HG03460 (cell line): ENCODE data around the gene MYOM1.
"Not testable (repeated sequence)": the region's sequence is repeated elsewhere in the genome, so short reads cannot be mapped to it uniquely, and the experiment has no call there.

ENCODE experiments used
- ATAC-seq: cut with Tn5 transposase; IDR thresholded peaks from one replicate; pipeline ENCODE4 v1.9.1; 2021; ENCODE audit not compliant: unreplicated experiment

MYOM1 gene

DNA sequence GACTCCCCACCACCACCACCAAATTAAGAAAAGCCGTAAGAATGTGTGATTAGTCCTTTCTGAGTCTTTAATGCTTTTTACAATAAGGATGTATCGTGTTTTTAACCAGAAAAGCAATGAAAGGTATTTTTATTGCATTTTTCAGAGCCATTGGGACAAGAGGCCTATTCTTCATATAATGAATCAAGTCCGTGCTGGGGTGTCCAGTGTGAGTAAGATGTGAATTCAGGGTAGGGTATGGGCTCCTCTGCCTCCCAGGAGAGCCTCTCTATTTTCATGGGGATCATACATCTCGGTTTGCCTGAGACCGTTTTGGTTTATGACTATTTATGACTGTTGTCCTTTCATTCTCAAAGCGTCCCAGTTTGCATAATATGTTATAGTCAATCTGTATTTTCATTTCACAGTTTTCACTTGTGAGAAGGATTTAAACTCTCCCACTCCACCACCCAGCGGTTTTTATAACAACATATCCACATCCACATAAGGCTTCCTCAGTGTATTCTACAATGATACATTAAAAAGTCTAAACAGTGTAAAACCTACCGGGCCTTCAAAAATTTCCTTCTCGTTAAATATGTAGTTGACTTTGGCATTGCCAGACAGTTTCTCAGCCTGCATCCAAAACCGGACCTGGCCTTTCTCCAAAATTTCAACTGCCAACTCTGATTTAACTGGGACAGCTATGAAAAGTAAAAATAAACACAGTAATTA, 126.0 kb downstream of the MYOM1 start:
- ATAC-seq = no peak

DNA sequence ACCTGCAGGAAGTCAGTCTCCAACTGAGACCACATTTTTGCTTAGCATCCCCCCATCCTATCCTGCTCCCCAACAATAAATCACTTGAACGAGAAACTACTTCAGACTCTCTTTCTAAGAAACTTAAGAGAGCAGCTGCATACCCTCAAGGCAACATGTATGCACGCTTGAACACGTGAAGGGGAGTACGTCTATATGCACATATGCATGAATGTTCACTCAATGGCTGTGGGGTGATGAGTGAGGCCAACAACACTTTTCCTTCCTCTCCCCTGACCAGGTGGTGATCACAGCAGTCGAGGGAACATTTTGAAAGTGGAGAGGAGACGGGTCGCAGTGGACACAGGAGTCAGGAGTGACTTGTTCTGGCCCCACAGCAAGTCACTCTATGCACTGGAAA, 127.0 kb downstream of the MYOM1 start:
- ATAC-seq = no peak

DNA sequence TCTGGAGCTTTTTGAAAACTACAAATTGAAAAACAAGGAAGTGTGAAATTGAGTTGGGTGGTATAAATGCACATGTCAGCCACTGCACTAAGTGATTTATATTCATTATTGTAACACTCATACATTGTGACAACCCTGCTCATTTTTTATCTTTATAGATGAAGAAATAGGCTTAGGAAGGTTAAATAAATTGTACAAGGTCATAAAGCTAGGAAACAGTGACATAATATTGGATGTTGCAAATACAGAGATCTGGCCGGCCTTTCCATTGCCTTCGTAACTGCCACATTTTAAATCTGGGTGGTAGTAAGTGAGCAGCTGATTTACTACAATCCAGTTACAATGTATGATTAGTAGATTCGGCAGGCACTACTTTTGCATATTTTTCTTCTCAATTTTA, 130.2 kb downstream of the MYOM1 start:
- ATAC-seq = no peak

DNA sequence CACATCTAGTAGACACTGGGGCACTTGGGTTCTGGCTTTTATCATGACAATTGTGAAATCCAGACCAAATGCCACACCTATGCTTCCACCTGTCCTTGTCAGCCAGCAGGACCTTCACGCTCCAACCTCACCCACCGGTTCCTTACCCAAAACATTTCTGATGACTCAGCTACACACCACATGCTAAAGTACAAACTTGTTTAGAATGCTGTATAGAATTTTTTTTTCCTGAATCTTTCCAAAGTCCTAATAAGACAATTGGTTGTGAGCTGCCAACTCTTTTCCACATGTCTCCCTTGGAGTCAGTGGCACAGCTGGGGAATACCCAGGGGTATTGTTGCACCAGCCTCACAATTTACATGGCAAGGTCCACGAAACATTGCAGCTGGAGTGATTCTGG, 131.3 kb downstream of the MYOM1 start:
- no peak for ATAC-seq

DNA sequence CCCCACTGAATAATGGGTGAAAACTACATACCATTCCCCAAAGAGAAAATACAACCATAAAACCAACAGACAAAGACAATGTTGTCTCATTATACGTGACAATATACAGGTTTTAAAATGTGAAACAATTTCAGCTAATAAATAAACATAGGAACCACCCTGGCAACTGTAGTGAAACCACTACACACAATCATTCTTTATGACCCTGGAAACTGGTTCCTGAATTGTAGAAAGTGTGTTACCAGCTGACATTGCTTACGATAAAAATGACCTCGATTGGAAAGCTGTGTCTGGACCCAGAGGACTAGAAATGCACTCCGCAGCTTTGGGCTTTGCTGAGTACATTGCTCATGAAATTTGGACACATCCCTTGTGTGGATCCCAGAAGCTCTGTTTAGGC, 132.9 kb downstream of the MYOM1 start:
- ATAC-seq = no peak

DNA sequence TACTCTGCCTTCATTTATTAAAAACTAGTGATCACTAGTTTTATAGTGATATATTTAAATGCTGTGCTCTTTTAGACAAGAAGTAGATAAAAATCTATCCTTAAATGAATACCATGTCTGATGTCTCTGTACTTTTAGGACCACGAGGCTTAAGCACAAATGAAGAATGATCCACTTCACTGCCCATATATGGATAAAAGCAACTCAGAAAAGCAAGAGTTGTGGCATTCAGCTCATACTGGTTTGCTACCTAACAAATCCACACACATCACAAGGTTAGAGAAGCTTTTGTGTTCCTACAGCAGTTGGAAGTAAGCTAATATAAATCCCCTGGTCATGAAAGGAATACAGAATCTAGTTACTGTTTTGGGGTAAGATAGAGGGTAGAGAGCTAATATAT, 134.2 kb downstream of the MYOM1 start:
- ATAC-seq = no peak

DNA sequence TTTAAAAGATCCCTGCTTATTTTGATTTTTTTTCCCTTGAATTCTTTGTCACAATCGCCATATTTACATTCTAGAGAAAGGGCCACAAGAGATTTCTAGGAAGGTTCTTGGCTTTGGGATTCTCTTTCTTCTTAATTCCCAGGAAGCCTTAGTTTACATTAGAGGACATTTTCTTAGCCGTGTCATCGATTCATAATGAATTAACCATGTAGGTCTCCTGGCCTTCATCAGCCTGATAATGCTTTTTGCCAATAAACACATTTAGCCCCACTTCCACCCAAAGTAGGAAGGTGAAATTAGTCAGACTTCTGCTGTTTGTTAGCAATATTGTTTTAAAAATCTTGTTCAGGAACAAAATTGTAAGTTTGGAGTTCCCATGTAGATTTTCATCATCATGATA, 135.6 kb downstream of the MYOM1 start:
- no peak for ATAC-seq

DNA sequence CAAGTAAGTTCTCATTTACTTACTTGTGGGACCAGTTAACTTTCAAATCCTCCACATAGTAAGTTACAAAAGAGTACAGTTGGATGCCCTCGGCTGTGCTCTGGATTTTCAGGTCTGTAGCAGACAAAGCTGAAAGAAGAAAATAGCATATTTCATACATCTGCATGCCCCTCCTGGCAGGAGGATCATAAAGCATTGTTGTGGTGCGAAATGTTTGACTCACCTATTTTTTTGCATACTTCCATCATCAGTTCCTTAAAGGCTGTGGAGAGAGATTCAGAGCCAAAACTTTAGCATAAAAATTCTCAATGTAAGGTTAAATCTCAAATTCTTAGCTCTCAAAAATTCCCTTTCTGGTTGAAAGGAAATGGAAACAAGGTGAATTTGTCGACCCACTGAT, 136.0 kb downstream of the MYOM1 start:
- no peak for ATAC-seq

DNA sequence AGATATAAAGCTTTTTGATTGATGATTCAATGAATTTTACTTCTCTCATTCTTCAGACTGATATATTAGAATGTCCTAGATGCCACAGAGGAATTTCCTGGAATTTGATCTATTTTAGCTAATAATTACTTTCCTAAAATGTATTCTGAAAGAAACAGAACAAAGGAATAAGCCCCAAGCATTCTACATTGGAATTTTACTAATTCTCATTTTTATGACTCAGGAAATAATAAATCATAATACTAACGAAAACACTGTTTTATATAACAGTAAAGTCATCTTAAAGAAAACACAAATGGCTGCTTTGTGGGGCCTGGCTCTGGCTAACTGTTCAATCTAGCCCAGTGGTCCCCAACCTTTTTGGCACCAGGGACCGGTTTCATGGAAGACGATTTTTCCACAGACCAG, 138.2 kb downstream of the MYOM1 start:
- ATAC-seq = no peak

DNA sequence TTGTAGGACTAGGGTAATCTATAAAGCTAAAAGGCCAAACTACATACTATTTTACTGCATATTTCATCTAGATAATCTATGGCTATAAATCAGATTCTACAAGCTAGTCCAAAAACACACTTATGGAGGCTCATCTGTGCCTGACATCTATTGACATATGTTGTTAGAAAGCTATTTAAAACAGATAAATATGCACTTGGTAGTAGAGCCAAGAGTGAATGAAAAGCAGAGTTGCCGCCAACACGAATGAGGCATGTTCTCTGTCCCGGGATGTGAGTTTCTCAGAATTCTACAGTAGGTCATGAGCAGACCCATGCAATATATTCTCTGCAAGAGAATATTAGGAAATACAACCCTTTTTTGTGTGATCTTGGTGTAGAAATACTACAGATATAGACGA, 140.1 kb downstream of the MYOM1 start:
- no peak for ATAC-seq

DNA sequence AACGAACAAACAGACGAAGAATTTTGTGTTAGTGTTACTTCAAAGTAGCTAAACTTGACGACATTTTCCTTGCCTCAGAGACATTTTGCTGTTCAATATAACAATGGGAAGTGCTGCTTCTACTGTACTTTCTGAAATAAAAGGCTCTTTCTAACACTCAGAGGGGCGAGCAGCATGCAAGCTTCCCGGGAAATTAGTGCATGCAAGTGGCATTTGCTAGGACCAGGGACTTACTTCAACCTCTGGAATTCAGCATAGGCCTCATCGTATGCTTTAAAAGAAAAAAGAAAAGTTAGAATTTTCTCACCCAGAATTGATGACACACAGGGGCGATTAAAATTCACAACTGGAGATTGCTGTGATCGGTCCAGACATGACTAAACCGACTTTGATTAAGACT, 144.3 kb downstream of the MYOM1 start:
- ATAC-seq = no peak

DNA sequence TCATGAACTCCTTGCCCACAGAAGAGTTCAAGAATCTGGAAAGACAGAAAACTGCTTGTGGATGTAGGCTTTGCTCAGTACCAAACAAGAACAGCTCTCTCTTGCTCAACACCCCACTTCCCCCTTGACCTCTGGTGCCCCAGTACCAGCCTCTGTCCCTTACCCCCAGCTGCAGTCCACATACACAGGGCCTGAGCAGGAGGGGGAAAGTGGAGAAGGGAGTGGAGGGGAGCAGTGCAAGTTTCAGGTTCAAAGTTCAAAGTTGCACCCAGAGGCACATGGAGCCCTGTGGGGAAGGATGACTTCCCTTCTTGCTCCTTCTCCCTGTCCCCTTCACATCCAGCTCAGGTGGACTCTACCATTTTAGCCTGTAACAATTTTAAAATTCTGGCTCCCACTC, 145.7 kb downstream of the MYOM1 start:
- ATAC-seq = no peak

DNA sequence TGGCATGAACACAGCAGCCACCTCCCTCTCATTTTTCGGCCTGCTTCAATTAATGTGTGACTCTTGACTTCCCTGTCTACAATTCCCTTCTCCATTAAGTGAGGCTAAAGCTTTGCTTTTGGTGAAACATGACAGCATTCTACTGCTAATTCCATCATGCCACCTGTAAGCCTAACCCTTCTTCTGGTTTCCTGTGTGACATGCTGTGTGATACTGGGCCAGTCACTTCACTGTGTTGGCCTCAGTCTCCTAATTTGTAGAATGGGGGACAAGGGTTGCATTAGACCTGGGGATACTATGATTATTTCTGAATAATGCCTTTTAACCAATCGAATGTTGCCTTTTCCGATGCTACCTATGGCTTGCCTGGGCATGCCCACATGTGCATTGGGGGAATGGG, 146.4 kb downstream of the MYOM1 start:
- not testable (repeated sequence) for ATAC-seq

DNA sequence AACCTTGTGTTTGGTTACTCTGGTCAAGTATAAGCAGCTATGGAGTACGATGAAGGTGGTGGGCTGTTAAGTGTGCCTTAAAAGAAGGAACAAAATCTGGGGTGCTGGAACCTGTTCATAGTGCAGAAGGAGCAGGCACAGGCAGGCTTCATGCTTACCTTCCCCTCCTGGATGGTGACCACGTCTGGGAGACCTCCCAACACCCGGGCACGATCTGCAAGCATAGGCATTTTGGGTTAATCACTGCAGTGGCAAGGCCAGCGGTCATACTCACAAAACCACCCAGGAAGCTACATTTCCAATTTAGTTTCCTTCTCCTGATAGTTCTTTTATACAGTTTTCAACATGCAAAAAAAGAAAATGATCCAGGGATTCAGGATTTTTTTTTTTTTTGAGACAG, 148.1 kb downstream of the MYOM1 start:
- ATAC-seq = no peak

DNA sequence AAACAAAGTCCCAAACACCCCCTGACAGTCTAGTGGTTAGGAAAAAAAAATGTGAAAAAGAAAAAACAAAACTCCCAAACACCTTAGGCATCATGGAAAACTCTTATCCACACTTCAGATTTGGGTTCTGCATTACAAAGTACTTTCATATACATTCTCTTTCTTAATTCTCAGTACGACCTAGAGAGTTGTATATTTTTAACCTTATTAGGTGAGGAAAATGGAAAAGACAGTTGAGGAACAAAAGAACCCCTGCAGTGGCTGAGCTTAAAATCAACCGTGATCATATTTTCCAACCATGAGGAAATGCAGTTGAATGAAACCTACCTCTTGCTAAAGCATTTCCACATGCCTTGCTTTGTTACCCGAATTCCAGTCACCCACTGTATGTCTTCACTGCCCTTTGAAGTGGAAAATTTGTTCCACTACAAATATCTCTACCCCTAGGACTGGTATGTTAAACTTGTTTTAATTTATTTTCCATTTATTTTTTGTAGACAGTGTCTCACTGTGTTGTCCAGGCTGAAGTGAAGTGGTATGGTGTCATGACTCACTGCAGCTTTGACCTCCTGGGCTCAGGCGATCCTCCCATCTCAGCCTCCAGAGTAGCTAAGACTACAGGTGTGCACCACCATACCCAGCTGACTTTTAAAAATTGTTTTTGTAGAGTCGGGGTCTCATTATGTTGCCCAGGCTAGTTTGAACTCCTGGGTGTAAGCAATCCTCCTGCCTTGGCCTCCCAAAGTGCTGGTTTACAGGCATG, 149.9 kb downstream of the MYOM1 start:
- no peak for ATAC-seq

DNA sequence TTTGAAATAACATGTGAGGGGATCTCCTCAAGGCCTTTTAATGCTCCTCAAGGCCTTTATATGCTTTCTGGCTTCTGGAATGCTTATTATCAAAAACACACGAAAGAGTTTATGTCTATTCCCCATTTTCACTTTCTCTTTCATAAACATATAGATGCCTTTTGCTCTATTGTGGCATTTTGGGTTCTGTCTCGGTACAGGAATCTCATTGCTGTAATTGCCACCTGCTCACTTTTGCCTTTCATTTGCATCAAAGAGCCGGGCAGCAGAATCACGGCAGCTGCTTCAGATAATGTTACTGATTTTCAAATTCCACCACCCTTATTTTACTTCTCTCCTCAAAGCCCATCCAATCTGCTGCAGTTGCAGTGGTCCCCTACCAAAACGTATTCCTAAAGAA, 152.0 kb downstream of the MYOM1 start:
- no peak for ATAC-seq

DNA sequence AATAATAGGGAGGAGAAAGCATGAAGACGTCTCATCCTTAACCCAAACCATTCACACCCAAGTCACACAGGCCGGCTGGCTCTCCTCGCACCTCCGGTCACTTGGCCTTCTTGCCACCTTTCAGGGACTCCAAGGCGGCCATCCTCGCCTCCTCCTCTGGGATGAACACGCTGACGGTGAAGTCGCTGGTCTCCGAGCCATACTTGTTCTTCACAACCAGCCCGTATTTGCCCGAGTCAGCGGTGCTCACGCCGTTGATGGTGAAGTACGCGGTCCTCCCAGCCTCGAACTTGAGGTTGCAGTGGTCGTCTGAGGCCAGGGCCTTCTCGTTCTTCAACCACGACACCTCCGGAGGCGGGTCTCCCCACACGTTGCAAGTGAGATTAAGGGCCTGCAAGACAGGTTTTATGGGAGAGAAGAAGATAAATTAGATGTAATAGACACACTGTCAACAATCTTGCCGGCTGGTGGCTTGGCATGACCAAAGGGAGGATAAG, 152.6 kb downstream of the MYOM1 start:
- ATAC-seq = no peak

DNA sequence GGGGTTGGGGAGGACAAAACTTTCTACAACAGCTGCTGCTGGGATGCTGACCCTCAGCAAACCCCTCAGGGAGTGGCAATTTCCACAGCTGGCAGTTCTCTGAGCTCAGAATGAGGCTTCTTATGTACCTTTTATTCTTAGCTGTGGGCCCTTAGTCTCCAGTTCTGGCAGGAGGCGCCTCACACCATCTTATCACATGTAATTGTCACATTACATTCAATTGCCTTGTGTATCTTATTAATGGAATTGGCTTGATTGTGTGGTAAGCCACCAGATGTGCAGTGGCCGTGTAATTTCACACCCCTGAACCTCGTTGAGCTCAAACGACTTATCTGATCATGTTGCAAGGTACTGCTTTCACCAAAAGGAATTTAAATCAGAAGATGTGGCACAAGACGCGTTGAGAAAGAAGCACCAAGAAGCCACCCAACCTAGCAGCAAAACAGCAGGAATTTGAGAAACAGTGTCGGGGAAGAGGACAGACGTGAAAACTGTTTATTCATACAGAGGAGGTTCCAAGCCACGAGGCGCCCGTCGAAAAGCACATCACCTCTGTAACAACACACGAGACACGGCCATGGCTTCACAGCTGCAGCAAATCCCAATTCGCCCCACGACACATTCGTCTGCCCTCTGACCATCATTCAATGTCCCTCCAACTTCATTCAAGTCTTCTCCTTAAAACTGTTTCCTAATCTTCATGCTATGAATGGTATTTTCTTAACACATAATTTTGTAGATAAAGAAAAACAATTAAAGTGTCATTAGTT, 153.2 kb downstream of the MYOM1 start:
- no peak for ATAC-seq

DNA sequence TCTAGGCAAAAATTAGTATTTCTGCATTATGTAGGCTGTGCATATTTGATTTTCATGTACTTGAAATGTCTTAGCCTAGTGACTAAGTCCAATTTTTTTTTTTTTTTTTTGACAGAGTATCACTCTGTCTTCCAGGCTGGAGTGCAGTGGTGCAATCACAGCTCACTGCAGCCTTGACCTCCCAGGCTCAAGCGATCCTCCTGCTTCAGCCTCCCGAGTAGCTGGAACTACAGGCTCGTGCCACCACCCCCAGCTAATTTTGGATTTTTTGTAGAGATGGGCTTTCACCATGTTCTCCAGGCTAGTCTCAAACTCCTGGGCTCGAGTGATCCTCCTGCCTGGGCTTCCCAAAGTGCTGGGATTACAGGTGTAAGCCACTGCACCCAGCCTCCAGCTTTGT, 156.0 kb downstream of the MYOM1 start:
- ATAC-seq = not testable (repeated sequence)

DNA sequence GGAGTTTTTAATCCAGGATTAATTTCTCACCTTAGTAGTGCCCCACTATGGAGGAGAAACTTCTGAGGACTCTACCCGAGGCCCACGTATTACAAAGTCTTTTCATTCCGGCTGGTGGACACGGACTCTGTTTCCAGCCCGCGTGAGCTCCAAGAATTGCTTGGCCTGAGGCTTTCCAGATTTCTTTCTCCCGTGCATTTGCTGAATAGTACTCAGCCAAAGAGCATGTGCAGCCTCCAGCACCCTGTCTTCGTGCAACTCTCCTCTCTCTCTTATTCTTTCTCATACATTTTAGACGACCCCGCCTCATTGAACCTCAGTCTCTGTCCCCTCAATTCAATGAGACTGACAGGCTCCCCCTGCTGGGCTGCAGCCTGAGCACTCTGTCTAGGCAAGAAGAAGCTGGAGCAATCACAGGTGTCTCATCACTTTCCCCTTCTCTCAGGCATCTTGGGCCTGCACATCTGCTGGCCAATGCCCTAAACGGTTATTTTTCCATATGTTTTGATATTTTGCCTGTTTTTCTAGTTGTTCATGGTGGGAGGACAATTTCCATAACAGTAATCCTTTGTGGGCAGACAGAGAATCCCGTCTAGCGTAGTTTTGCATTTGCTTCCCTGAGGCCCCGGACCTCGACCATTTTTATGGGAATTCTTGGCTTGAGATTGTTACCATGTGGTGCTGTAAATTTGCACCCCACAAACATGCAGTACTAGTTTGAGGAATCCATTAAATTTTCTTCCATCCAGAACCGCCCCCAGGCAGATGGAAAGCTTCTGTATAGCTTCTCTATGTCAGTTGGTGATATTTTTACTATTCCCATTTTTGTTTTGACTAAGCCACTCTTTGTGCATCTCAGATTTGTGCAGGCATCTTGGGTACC, 156.7 kb downstream of the MYOM1 start:
- no peak for ATAC-seq
